ENCODE measurements around the gene RBM43.

DNA sequence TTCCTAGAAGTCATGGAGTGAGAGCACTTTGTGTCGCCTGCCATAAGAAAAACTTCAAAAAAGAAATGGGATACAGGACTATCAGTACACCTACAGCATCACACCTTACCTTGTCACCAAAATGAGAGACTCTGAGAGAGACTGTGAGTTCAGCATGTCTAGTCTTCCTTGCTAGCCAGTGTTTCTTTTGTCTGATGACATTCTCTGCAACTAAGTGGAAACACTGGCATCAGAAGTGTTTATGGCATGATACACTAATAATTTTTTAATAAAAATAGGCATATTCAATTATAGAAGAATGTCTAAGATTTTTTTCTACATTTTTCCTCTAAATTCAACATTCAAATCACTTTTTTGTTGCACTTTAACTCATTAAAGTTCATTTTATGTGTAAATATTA lies 9.0 kb downstream of the RBM43 start:
- TF ChIP-seq, protein P1, sequence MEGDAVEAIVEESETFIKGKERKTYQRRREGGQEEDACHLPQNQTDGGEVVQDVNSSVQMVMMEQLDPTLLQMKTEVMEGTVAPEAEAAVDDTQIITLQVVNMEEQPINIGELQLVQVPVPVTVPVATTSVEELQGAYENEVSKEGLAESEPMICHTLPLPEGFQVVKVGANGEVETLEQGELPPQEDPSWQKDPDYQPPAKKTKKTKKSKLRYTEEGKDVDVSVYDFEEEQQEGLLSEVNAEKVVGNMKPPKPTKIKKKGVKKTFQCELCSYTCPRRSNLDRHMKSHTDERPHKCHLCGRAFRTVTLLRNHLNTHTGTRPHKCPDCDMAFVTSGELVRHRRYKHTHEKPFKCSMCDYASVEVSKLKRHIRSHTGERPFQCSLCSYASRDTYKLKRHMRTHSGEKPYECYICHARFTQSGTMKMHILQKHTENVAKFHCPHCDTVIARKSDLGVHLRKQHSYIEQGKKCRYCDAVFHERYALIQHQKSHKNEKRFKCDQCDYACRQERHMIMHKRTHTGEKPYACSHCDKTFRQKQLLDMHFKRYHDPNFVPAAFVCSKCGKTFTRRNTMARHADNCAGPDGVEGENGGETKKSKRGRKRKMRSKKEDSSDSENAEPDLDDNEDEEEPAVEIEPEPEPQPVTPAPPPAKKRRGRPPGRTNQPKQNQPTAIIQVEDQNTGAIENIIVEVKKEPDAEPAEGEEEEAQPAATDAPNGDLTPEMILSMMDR (conservative IDR thresholded peaks at IDR 0.05; ENCODE audit: low read depth, low read length), result no peak
- TF ChIP-seq EZH2 (IDR thresholded peaks at IDR 0.05; ENCODE audit: low read length, unreplicated experiment), result no peak
- TF ChIP-seq EZH2phosphoT487 (IDR thresholded peaks at IDR 0.05; ENCODE audit: borderline replicate concordance, low read length), result no peak

All from PC-3 (cell line).